ENCODE results near the gene PGA3.

DNA sequence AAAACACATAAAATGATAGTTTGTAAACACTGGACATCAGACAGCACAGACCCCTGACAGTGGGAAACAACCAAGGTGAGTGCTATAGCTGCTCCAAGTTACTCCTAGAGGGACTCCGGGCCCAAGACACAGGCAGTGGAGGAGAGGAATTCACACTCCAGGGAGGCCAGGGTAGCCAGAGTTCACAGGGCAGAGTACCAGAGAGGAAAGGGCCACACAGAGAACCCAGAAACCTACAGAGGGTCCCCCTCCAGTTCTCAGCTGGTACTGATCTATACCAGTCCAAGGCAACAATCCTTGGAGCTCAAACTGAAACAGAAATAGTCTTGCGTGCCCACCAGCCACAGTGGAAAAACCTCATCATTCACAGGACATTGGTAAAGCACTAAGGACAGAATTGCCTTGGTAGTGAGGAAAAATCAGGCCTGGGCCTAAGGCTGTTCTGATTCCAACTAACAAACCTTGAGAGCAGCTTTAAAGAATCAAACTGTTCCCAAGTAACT, 49.7 kb upstream of the PGA3 start:
- TF ChIP-seq YY1 (IDR thresholded peaks at IDR 0.05; ENCODE audit: low read depth) (no peak), TEAD4 (IDR thresholded peaks at IDR 0.05; ENCODE audit: borderline replicate concordance, insufficient read depth) (no peak), FOSL2 (IDR thresholded peaks at IDR 0.05; ENCODE audit: borderline replicate concordance, low read depth) (no peak), RCOR1 (IDR thresholded peaks at IDR 0.05; ENCODE audit: low read length) (no peak), EZH2phosphoT487 (IDR thresholded peaks at IDR 0.05; ENCODE audit: borderline replicate concordance, low read depth) (no peak), RAD21 (IDR thresholded peaks at IDR 0.05; ENCODE audit: low read length) (no peak), NFIC (IDR thresholded peaks at IDR 0.05; ENCODE audit: borderline replicate concordance) (no peak), GABPA (IDR thresholded peaks at IDR 0.05; ENCODE audit: low read depth) (no peak), POLR2AphosphoS5 (IDR thresholded peaks at IDR 0.05; ENCODE audit: low read depth, low read length) (no peak), TAF1 (IDR thresholded peaks at IDR 0.05; ENCODE audit: borderline replicate concordance, low read depth, low read length) (no peak), JUND (IDR thresholded peaks at IDR 0.05) (no peak), ELF1 (IDR thresholded peaks at IDR 0.05) (no peak)
- TF ChIP-seq, protein P1, sequence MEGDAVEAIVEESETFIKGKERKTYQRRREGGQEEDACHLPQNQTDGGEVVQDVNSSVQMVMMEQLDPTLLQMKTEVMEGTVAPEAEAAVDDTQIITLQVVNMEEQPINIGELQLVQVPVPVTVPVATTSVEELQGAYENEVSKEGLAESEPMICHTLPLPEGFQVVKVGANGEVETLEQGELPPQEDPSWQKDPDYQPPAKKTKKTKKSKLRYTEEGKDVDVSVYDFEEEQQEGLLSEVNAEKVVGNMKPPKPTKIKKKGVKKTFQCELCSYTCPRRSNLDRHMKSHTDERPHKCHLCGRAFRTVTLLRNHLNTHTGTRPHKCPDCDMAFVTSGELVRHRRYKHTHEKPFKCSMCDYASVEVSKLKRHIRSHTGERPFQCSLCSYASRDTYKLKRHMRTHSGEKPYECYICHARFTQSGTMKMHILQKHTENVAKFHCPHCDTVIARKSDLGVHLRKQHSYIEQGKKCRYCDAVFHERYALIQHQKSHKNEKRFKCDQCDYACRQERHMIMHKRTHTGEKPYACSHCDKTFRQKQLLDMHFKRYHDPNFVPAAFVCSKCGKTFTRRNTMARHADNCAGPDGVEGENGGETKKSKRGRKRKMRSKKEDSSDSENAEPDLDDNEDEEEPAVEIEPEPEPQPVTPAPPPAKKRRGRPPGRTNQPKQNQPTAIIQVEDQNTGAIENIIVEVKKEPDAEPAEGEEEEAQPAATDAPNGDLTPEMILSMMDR (IDR thresholded peaks at IDR 0.05): no peak
- TF ChIP-seq, protein P2, sequence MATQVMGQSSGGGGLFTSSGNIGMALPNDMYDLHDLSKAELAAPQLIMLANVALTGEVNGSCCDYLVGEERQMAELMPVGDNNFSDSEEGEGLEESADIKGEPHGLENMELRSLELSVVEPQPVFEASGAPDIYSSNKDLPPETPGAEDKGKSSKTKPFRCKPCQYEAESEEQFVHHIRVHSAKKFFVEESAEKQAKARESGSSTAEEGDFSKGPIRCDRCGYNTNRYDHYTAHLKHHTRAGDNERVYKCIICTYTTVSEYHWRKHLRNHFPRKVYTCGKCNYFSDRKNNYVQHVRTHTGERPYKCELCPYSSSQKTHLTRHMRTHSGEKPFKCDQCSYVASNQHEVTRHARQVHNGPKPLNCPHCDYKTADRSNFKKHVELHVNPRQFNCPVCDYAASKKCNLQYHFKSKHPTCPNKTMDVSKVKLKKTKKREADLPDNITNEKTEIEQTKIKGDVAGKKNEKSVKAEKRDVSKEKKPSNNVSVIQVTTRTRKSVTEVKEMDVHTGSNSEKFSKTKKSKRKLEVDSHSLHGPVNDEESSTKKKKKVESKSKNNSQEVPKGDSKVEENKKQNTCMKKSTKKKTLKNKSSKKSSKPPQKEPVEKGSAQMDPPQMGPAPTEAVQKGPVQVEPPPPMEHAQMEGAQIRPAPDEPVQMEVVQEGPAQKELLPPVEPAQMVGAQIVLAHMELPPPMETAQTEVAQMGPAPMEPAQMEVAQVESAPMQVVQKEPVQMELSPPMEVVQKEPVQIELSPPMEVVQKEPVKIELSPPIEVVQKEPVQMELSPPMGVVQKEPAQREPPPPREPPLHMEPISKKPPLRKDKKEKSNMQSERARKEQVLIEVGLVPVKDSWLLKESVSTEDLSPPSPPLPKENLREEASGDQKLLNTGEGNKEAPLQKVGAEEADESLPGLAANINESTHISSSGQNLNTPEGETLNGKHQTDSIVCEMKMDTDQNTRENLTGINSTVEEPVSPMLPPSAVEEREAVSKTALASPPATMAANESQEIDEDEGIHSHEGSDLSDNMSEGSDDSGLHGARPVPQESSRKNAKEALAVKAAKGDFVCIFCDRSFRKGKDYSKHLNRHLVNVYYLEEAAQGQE (IDR thresholded peaks at IDR 0.05; ENCODE audit: low read depth, low read length): no peak
